ENCODE data around the gene KLHL3. TPM values are rescaled to one million over a fixed set of nuclear protein-coding genes. Genes with fewer than 3 reads are reported as not detected.

The KLHL3 gene
- total and polyA plus RNA-seq, 2 donors (not counting 3 experiments of a cell fraction or from before 2014, with no cell fraction given): 8.8 to 13.6 TPM

DNA sequence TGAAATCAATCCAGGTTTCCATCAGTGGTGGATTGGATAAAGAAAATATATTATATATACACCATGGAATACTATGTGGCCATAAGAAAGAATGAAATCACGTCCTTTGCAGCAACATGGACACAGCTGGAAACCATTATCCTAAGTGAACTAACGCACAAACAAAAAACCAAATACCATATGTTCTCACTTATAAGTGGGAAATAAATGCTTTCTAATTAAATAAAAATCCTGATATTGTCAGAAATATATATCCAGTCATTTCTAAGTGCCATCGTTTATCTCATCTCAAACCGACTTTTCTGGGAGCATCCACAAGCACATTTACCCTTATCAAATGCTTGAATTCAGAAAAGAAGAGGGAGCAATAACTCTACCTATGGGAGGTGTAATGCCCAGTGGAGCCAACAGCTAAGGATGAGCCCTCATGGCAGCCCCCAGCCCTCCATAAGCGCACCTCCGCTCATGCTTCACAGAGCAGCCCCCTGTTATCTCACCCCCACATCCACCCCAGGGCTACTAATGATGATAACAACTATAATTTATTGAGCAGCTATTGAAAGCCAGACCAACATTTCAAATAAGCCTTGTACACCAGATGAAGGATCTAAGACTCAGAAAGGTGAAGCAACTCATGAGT is 135.0 kb downstream of the KLHL3 start:
- no TSS peak for BruUV-seq (replicated peaks)

More for the DNA sequence above, 135.0 kb downstream of the KLHL3 start:
- H2AFZ ChIP-seq (ENCODE audit: low read depth, low read length): no peak overlapping the region
- H3K9me1 ChIP-seq (replicated peaks; ENCODE audit: control insufficient read depth, extremely low read depth, insufficient read depth, low read length): no peaks in the 10 kb centered on the region
- CTCF ChIA-PET: interaction anchor here (0.5 to 1.3 kb wide), 2 partner anchors 32 to 281 kb away, joined by 3 to 8 read pairs; no protein-coding TSS in a partner anchor
- H3K9me3 ChIP-seq (replicated peaks; ENCODE audit: control insufficient read depth, insufficient read depth, low read length): no peaks in the 10 kb centered on the region
- H3K27me3 ChIP-seq (ENCODE audit: control insufficient read depth in 2 of 2, insufficient read depth in 2 of 2, low read length in 2 of 2): peaks cover 26 to 35% of the 10 kb centered on the region in 2 experiments
- no peak overlapping the region for H3K4me3 ChIP-seq (replicated peaks in 1 of 3; ENCODE audit: insufficient read depth in 1 of 3, low read depth in 1 of 3, low read length in 3 of 3)
- H3K27ac ChIP-seq (ENCODE audit: insufficient read depth, low read depth, low read length): no peak overlapping the region
- H3K79me2 ChIP-seq (ENCODE audit: control insufficient read depth, insufficient read depth, low read length): no peaks in the 10 kb centered on the region
- DNase-seq (ENCODE audit: low read depth, low spot score) (no peak), FAIRE-seq (no peak)
- POLR2A ChIA-PET: no interaction called here
- intact Hi-C loops (cut with micrococcal nuclease) (no loop called here), dilution Hi-C loops (cut with MboI; ENCODE audit: extremely low pct_ligation_motif_present, low sequenced_read_pairs) (no loop called here)
- H3K9ac ChIP-seq (replicated peaks; ENCODE audit: extremely low read depth, insufficient read depth, low read length): no peak overlapping the region
- H3K36me3 ChIP-seq (ENCODE audit: control insufficient read depth in 2 of 2, extremely low read depth in 1 of 2, insufficient read depth in 2 of 2, low read length in 2 of 2): no peaks in the 10 kb centered on the region
- no peak overlapping the region for H3K4me2 ChIP-seq (ENCODE audit: insufficient read depth, low read length)
- H3K4me1 ChIP-seq (ENCODE audit: control insufficient read depth, extremely low read depth, insufficient read depth, low read length): no peaks in the 10 kb centered on the region
- no peaks in the 10 kb centered on the region for H4K20me1 ChIP-seq (replicated peaks; ENCODE audit: control insufficient read depth, extremely low read depth, insufficient read depth, low read length)
- TF ChIP-seq JUN (IDR thresholded peaks at IDR 0.05; ENCODE audit: borderline replicate concordance, insufficient read depth, insufficient read length, low read depth) (no peak), MYC (IDR thresholded peaks at IDR 0.05; ENCODE audit: low read depth, low read length) (no peak), MAX (IDR thresholded peaks at IDR 0.05; ENCODE audit: insufficient read depth, insufficient read length) (no peak), FOS (IDR thresholded peaks at IDR 0.05; ENCODE audit: borderline replicate concordance, insufficient read depth, low read length) (no peak), EZH2 (IDR thresholded peaks at IDR 0.05; ENCODE audit: borderline replicate concordance, low read depth, low read length, severe bottlenecking) (no peak), POLR2A (IDR thresholded peaks at IDR 0.05; ENCODE audit: low read depth, low read length) (no peak), POLR2AphosphoS5 (IDR thresholded peaks at IDR 0.05; ENCODE audit: insufficient read depth, low read depth, low read length) (no peak), GATA2 (IDR thresholded peaks at IDR 0.05; ENCODE audit: insufficient read depth, insufficient read length, low read depth, low read length) (no peak)
- TF ChIP-seq, protein P1, sequence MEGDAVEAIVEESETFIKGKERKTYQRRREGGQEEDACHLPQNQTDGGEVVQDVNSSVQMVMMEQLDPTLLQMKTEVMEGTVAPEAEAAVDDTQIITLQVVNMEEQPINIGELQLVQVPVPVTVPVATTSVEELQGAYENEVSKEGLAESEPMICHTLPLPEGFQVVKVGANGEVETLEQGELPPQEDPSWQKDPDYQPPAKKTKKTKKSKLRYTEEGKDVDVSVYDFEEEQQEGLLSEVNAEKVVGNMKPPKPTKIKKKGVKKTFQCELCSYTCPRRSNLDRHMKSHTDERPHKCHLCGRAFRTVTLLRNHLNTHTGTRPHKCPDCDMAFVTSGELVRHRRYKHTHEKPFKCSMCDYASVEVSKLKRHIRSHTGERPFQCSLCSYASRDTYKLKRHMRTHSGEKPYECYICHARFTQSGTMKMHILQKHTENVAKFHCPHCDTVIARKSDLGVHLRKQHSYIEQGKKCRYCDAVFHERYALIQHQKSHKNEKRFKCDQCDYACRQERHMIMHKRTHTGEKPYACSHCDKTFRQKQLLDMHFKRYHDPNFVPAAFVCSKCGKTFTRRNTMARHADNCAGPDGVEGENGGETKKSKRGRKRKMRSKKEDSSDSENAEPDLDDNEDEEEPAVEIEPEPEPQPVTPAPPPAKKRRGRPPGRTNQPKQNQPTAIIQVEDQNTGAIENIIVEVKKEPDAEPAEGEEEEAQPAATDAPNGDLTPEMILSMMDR (IDR thresholded peaks at IDR 0.05; ENCODE audit: extremely low read depth in 1 of 2, insufficient read depth in 1 of 2, low read depth in 1 of 2, low read length in 2 of 2): no peak

All from endothelial cell of umbilical vein (primary cell).